Lung (tissue), 12 donors: ENCODE results near the gene P4HA1. TPM values are rescaled to one million over a fixed set of nuclear protein-coding genes. Genes with fewer than 3 reads are reported as not detected.
"Not testable (repeated sequence)": the region's sequence is repeated elsewhere in the genome, so short reads cannot be mapped to it uniquely, and the experiment has no call there.

Experiments used
- ATAC-seq: fragments of 200-7000 bp; cut with Tn5 transposase; one replicate; pipeline ENCODE4 v1.9.1; 2020; ENCODE audit warnings: moderate number of reproducible peaks; ENCODE audit not compliant: insufficient read depth, low FRiP score
- DNase-seq, 3 donors: peaks; one replicate each; pipeline ENCODE4 v3.0.0-alpha.2; 2013 to 2017
- H3K27ac ChIP-seq, 2 donors: one replicate each; pipeline ENCODE4 v1.5.1; 2013; ENCODE audit warnings: mild to moderate bottlenecking in 2 of 2, moderate library complexity in 2 of 2, control low read depth in 1 of 2, inconsistent platforms in 1 of 2, low read depth in 1 of 2, low read length in 1 of 2
- H3K27me3 ChIP-seq, 3 donors: one replicate each; pipeline ENCODE4 v1.5.1; 2013; ENCODE audit warnings: low read length in 2 of 3; ENCODE audit not compliant: control insufficient read depth in 3 of 3, insufficient read depth in 3 of 3
- H3K36me3 ChIP-seq, 4 donors: one replicate each; pipeline ENCODE4 v1.5.1; 2013; ENCODE audit warnings: low read length in 4 of 4, mild to moderate bottlenecking in 1 of 4, moderate library complexity in 1 of 4; ENCODE audit not compliant: control insufficient read depth in 4 of 4, insufficient read depth in 4 of 4
- H3K4me1 ChIP-seq, 5 donors: one replicate each; pipeline ENCODE4 v1.5.1; 2013; ENCODE audit warnings: low read length in 5 of 5, mild to moderate bottlenecking in 2 of 5, moderate library complexity in 1 of 5; ENCODE audit not compliant: control insufficient read depth in 5 of 5, insufficient read depth in 5 of 5
- H3K4me3 ChIP-seq: one replicate; pipeline ENCODE4 v1.5.1; 2013; ENCODE audit warnings: mild to moderate bottlenecking, control low read depth, moderate library complexity
- H3K9ac ChIP-seq, 2 donors: one replicate each; pipeline ENCODE4 v1.5.1; 2013; ENCODE audit warnings: low read length in 2 of 2, control low read depth in 1 of 2; ENCODE audit not compliant: insufficient read depth in 1 of 2
- H3K9me3 ChIP-seq, 4 donors: one replicate each; pipeline ENCODE4 v1.5.1; 2013; ENCODE audit warnings: low read length in 3 of 4, mild to moderate bottlenecking in 1 of 4, moderate library complexity in 1 of 4; ENCODE audit not compliant: control insufficient read depth in 4 of 4, insufficient read depth in 3 of 4
- WGBS, 2 donors: extraction: QIAGEN DNeasy Blood & Tissue Kit; methylation state at CpG; one replicate each; pipeline ENCODE4 v1.1.7; 2013; 5-methylcytosine and 5-hydroxymethylcytosine counted together
- polyA plus RNA-seq, 2 donors: library from polyadenylated mRNA; stranded (reverse); fragments of 200-250 nt; gene quantifications; one replicate each; pipeline ENCODE4 v1.2.1, GENCODE V29; 2013
- total RNA-seq, 2 donors: library from RNA; depleted of rRNA in 1 of 2; stranded (reverse); fragments of >200 nt in 1 of 2; gene quantifications; one replicate each; pipeline ENCODE4 v1.2.1, GENCODE V29; 2014 to 2021
- TF ChIP-seq, protein P1 (sequence below): IDR thresholded peaks from 2 replicates; pipeline ENCODE4 v1.5.1; 2012; ENCODE audit warnings: mild to moderate bottlenecking; ENCODE audit errors: control extremely low read depth, extremely low read depth
- donor health status: control.
- donor health status: control.
- donor health status: Bipolar disorder and iron deficiency.
- donor health status: healthy.
- donor health status: DM: yes; HTN: yes; CAD: no.

Gene P4HA1
- total and polyA plus RNA-seq, 4 donors: 10.5 to 71.0 (median 32.2) TPM

DNA sequence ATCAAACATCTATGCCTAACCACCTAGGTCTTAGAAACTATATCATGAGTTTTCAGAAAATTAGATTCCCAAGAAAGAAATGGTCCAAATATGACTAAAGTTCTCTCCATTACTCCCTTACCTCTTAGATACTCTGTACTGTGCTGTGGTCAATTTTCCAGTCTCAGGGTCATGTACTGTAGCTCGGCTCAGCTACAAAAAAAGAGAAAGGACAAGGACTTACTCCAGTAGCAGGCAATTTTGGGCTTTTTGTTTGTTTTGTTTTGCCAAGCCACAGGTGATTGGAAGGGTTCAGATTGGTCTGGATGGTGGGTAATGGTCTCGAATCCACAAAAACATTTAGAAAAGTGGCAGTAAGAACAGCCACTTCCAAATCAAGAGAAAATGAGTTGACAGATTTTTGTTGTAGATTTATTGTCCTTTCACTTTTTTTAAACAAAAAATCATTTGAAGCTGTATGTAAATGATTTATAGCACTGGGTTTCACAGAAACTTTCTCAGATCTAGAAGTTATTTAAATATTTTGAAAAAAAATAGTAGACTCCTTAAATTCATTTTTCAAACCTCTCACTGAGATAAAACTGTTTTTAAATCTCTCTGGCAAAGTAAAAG lies 52.8 kb downstream of the P4HA1 start:
- DNase-seq (no peak), ATAC-seq (no peak)
- H3K27ac ChIP-seq: no peak overlapping the region
- H3K36me3 ChIP-seq: peaks cover 4 to 14% (median 6%) of the 10 kb centered on the region in 4 donors
- H3K9ac ChIP-seq: peak overlapping the region in 1 of 2 donors; percentile 56
- H3K4me3 ChIP-seq: no peak overlapping the region
- peaks cover 0 to 11% (median 3%) of the 10 kb centered on the region in 5 donors for H3K4me1 ChIP-seq
- 83 to 91% methylated on average over 2 of the region's 2 CpGs for WGBS, 2 donors
- H3K9me3 ChIP-seq: no peaks in the 10 kb centered on the region
- H3K27me3 ChIP-seq: no peaks in the 10 kb centered on the region
- TF ChIP-seq, protein P1, sequence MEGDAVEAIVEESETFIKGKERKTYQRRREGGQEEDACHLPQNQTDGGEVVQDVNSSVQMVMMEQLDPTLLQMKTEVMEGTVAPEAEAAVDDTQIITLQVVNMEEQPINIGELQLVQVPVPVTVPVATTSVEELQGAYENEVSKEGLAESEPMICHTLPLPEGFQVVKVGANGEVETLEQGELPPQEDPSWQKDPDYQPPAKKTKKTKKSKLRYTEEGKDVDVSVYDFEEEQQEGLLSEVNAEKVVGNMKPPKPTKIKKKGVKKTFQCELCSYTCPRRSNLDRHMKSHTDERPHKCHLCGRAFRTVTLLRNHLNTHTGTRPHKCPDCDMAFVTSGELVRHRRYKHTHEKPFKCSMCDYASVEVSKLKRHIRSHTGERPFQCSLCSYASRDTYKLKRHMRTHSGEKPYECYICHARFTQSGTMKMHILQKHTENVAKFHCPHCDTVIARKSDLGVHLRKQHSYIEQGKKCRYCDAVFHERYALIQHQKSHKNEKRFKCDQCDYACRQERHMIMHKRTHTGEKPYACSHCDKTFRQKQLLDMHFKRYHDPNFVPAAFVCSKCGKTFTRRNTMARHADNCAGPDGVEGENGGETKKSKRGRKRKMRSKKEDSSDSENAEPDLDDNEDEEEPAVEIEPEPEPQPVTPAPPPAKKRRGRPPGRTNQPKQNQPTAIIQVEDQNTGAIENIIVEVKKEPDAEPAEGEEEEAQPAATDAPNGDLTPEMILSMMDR: no peak

DNA sequence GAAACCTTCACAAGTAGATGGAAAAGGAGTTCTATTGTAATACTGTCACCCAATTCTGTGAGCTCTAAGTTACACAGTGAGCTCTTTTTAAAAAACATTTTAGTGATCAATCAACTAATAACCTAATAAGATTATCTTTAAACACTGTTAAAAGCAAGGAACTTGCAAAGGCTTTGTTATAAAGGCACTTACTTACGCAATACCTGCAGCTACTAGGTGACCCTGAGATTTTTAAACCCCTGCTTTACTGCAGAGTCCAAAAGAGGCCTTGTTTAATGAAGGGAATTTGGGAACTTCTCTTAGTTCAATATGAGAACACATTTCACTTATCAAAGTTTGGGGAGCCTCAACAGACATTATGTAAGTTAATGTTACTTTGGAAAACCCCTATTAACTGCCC lies 53.3 kb downstream of the P4HA1 start:
- H3K27ac ChIP-seq: no peak overlapping the region
- WGBS, 2 donors: 97 to 98% methylated on average over 1 of the region's 1 CpG
- DNase-seq (no peak), ATAC-seq (no peak)
- H3K4me1 ChIP-seq: peaks cover 0 to 11% (median 3%) of the 10 kb centered on the region in 5 donors
- H3K4me3 ChIP-seq: no peak overlapping the region
- no peaks in the 10 kb centered on the region for H3K9me3 ChIP-seq
- no peak overlapping the region for H3K9ac ChIP-seq
- peaks cover 4 to 14% (median 6%) of the 10 kb centered on the region in 4 donors for H3K36me3 ChIP-seq
- no peaks in the 10 kb centered on the region for H3K27me3 ChIP-seq
- TF ChIP-seq, protein P1: no peak

DNA sequence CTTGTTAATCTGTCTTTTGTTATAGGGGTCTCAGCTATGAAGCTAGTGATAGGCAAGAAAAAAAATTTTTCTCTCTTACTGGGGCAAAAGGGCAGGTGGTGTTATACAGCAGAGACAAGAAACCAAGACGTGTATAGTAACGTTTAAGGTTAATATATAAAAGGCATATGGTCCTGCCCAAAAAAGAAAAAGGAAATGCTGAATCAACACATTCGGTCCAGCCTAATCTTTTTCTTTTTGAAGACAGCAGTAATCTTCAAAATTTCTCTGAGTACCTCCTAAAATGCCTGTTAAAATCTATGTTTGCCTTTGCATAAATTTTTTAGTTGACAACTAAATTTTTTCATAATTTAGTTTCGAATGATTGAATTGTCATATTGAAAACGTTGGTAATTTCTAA lies 54.5 kb downstream of the P4HA1 start:
- WGBS, 2 donors: 93 to 94% methylated on average over 5 of the region's 5 CpGs
- H3K36me3 ChIP-seq: peaks cover 2 to 8% (median 6%) of the 10 kb centered on the region in 4 donors
- no peak for ATAC-seq
- no peak overlapping the region for H3K4me3 ChIP-seq
- no peaks in the 10 kb centered on the region for H3K27me3 ChIP-seq
- TF ChIP-seq, protein P1: no peak
- H3K4me1 ChIP-seq: peaks cover 0 to 11% (median 3%) of the 10 kb centered on the region in 5 donors
- no peaks in the 10 kb centered on the region for H3K9me3 ChIP-seq
- H3K27ac ChIP-seq: no peak overlapping the region
- H3K9ac ChIP-seq: no peak overlapping the region
- no peak for DNase-seq

DNA sequence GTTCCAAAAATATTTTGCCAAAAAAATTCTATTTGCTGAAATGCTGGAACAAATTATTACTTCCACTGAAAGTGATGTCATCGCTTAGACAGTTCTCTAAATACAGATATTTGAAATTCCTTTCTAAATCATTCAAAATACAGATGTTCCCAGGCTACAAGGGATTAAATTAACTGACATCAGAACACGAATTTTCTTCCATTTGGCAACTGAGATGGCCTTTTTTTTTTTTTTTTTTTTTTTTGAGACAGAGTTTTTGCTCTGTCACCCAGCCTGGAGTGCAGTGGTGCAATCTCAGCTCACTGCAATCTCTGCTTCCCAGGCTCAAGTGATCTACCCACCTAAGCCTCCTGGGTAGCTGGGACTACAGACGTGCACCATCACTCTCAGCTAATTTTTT lies 57.0 kb downstream of the P4HA1 start:
- WGBS, 2 donors: 77 to 80% methylated on average over 3 of the region's 3 CpGs
- TF ChIP-seq, protein P1: no peak
- H3K27ac ChIP-seq: no peak overlapping the region
- H3K9me3 ChIP-seq: no peaks in the 10 kb centered on the region
- peaks cover under 1 to 9% (median 3%) of the 10 kb centered on the region in 4 donors for H3K36me3 ChIP-seq
- H3K27me3 ChIP-seq: no peaks in the 10 kb centered on the region
- DNase-seq (no peak), ATAC-seq (no peak)
- H3K9ac ChIP-seq: no peak overlapping the region
- no peak overlapping the region for H3K4me3 ChIP-seq
- peaks cover 0 to 7% (median under 1%) of the 10 kb centered on the region in 5 donors for H3K4me1 ChIP-seq

DNA sequence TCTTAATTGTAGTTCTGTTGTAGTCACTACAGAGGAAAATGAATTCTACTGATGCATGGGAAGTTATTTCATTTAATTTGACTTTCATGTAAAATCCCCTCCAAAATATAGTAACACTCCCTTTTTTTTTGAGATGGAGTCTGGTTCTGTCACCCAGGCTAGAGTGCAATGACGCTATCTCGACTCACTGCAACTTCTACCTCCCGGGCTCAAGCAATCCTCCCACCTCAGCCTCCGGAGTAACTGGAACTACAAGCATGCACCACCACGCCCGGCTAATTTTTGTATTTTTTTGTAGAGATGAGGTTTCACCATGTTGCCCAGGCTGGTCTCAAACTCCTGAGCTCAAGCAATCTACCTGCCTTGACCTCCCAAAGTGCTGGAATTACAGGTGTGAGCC lies 60.4 kb downstream of the P4HA1 start:
- H3K36me3 ChIP-seq: peaks cover 2 to 11% (median 3%) of the 10 kb centered on the region in 4 donors
- not testable (repeated sequence) for H3K9ac ChIP-seq, H3K27ac ChIP-seq, H3K27me3 ChIP-seq, H3K9me3 ChIP-seq, ATAC-seq, H3K4me1 ChIP-seq, H3K4me3 ChIP-seq, DNase-seq
- 97 to 99% methylated on average over 6 of the region's 6 CpGs for WGBS, 2 donors
